ENCODE measurements around the gene TMX2. TPM values are rescaled to one million over a fixed set of nuclear protein-coding genes. Genes with fewer than 3 reads are reported as not detected.

TMX2 gene
- total and polyA plus RNA-seq, 3 donors from 2014 or later, result 73.3 to 88.6 (median 85.9) TPM

- no peaks in the 10 kb centered on the region for H3K27me3 ChIP-seq
- TF ChIP-seq CTCF (IDR thresholded peaks at IDR 0.05), result no peak
- no peak for TF ChIP-seq POLR2A (IDR thresholded peaks at IDR 0.05)
Measured at GRCh38 chr11:57746920-57747319, 34.5 kb downstream of the TMX2 start.

GRCh38 chr11:57751176-57751575 is 38.8 kb downstream of the TMX2 start:
- Histone ChIP-seq H3K9me3 (no peaks in the 10 kb centered on the region), H3K27ac (no peak overlapping the region), H3K36me3 (ENCODE audit: low read depth, missing control alignments) (no peaks in the 10 kb centered on the region), H3K27me3 (no peaks in the 10 kb centered on the region), H3K4me1 (peaks cover 4% of the 10 kb centered on the region), H3K4me3 (no peak overlapping the region)
- TF ChIP-seq POLR2A (IDR thresholded peaks at IDR 0.05) (no peak), CTCF (IDR thresholded peaks at IDR 0.05) (no peak)
- intact Hi-C loops (cut with DNase I; ENCODE audit: low total_unique reads), result no loop called here
- no peak for DNase-seq

More at GRCh38 chr11:57746920-57747319, 34.5 kb downstream of the TMX2 start:
- intact Hi-C loops (cut with DNase I; ENCODE audit: low total_unique reads), result loop anchor here (10.0 kb wide), 1 partner anchor 58 kb away; no protein-coding TSS in a partner anchor
- no peaks in the 10 kb centered on the region for H3K9me3 ChIP-seq
- no peak for DNase-seq
- no peak overlapping the region for H3K27ac ChIP-seq
- H3K36me3 ChIP-seq (ENCODE audit: low read depth, missing control alignments), result no peaks in the 10 kb centered on the region
- no peak overlapping the region for H3K4me3 ChIP-seq
- peaks cover 13% of the 10 kb centered on the region for H3K4me1 ChIP-seq
- WGBS, 2 donors, result 85 to 94% methylated on average over 1 of the region's 1 CpG

GRCh38 chr11:57751676-57752253 is 39.4 kb downstream of the TMX2 start, which contains the start of gene BTBD18:
Gene BTBD18, minus strand, starts transcription at chr11:57751819. Its CDS starts 631 bp downstream, at chr11:57751188.
- Histone ChIP-seq H3K4me3 (peak within 1 kb of the TSS; percentile 41 to 54), H3K27ac (no peak within 1 kb of the TSS), H3K27me3 (no peaks in the 10 kb centered on the region), H3K4me1 (peaks cover 4% of the 10 kb centered on the region), H3K36me3 (ENCODE audit: low read depth, missing control alignments) (no peaks in the 10 kb centered on the region), H3K9me3 (no peaks in the 10 kb centered on the region)
- intact Hi-C loops (cut with DNase I; ENCODE audit: low total_unique reads), result no loop called here
- 24 to 45% methylated on average over 10 of the region's 10 CpGs for WGBS, 2 donors
- TF ChIP-seq CTCF (IDR thresholded peaks at IDR 0.05) (peak in 2 of 3 experiments; percentile 29 to 33), POLR2A (IDR thresholded peaks at IDR 0.05) (no peak)
- DNase-seq, result peak; percentile 65

GRCh38 chr11:57752954-57753353 is 40.6 kb downstream of the TMX2 start:
- Histone ChIP-seq H3K9me3 (no peaks in the 10 kb centered on the region), H3K4me1 (peaks cover 4% of the 10 kb centered on the region), H3K36me3 (ENCODE audit: low read depth, missing control alignments) (no peaks in the 10 kb centered on the region), H3K4me3 (peak overlapping the region; percentile 41 to 54), H3K27ac (peak overlapping the region; percentile 11 to 39), H3K27me3 (no peaks in the 10 kb centered on the region)
- WGBS, 2 donors, result 78 to 88% methylated on average over 23 to 30 of the region's 30 CpGs
- intact Hi-C loops (cut with DNase I; ENCODE audit: low total_unique reads), result no loop called here
- TF ChIP-seq CTCF (IDR thresholded peaks at IDR 0.05), result no peak
- no peak for TF ChIP-seq POLR2A (IDR thresholded peaks at IDR 0.05)
- peak; percentile 80 for DNase-seq

GRCh38 chr11:57758174-57758573 is 45.8 kb downstream of the TMX2 start:
- WGBS, 2 donors, result 88% methylated on average over 3 of the region's 3 CpGs
- Histone ChIP-seq H3K36me3 (ENCODE audit: low read depth, missing control alignments) (no peaks in the 10 kb centered on the region), H3K27me3 (no peaks in the 10 kb centered on the region), H3K4me3 (no peak overlapping the region), H3K9me3 (no peaks in the 10 kb centered on the region), H3K4me1 (no peaks in the 10 kb centered on the region), H3K27ac (no peak overlapping the region)
- TF ChIP-seq POLR2A (IDR thresholded peaks at IDR 0.05) (no peak), CTCF (IDR thresholded peaks at IDR 0.05) (no peak)
- intact Hi-C loops (cut with DNase I; ENCODE audit: low total_unique reads), result no loop called here
- no peak for DNase-seq
